HL-60 (cell line): ENCODE measurements around the gene PRL.

Experiments
- GABPA ChIP-seq: IDR thresholded peaks from 2 replicates; pipeline ENCODE4 v1.6.1; 2012; ENCODE audit warnings: low read depth
- POLR2AphosphoS5 ChIP-seq: IDR thresholded peaks from 2 replicates; pipeline ENCODE4 v1.6.1; 2012; ENCODE audit warnings: low read depth
- SPI1 ChIP-seq: IDR thresholded peaks from 2 replicates; pipeline ENCODE4 v1.6.1; 2012; ENCODE audit warnings: low read depth, mild to moderate bottlenecking, borderline replicate concordance
- TF ChIP-seq, protein P1 (sequence below): IDR thresholded peaks from one replicate; pipeline ENCODE4 v1.5.1; 2011; ENCODE audit warnings: low read length, control low read depth, inconsistent platforms; ENCODE audit not compliant: insufficient read depth
- TF ChIP-seq, protein P2 (sequence below): IDR thresholded peaks from 2 replicates; pipeline ENCODE4 v1.6.1; 2012; ENCODE audit warnings: low read depth; ENCODE audit not compliant: insufficient replicate concordance

DNA sequence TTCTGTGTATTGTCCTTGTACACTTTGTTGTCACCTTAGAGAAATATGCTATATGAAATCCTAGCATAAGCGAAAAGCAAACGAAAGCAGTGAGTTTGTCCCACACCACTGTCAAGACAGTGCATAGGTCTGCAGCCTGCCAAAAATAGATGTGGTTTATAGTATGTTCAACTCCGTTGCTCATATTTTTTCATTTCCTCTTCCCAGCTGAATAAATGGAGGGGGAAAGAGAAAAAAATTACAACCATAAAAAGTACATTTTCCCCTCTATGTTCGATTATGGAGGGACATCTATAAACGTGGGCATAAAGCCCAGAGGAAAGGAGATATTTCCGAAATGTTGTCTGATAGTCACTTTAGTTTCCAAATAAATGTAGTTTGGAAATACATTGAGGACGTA is 25.8 kb downstream of the PRL start:
- TF ChIP-seq, protein P1, sequence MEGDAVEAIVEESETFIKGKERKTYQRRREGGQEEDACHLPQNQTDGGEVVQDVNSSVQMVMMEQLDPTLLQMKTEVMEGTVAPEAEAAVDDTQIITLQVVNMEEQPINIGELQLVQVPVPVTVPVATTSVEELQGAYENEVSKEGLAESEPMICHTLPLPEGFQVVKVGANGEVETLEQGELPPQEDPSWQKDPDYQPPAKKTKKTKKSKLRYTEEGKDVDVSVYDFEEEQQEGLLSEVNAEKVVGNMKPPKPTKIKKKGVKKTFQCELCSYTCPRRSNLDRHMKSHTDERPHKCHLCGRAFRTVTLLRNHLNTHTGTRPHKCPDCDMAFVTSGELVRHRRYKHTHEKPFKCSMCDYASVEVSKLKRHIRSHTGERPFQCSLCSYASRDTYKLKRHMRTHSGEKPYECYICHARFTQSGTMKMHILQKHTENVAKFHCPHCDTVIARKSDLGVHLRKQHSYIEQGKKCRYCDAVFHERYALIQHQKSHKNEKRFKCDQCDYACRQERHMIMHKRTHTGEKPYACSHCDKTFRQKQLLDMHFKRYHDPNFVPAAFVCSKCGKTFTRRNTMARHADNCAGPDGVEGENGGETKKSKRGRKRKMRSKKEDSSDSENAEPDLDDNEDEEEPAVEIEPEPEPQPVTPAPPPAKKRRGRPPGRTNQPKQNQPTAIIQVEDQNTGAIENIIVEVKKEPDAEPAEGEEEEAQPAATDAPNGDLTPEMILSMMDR = no peak
- TF ChIP-seq POLR2AphosphoS5 (no peak), SPI1 (no peak), GABPA (no peak)
- TF ChIP-seq, protein P2, sequence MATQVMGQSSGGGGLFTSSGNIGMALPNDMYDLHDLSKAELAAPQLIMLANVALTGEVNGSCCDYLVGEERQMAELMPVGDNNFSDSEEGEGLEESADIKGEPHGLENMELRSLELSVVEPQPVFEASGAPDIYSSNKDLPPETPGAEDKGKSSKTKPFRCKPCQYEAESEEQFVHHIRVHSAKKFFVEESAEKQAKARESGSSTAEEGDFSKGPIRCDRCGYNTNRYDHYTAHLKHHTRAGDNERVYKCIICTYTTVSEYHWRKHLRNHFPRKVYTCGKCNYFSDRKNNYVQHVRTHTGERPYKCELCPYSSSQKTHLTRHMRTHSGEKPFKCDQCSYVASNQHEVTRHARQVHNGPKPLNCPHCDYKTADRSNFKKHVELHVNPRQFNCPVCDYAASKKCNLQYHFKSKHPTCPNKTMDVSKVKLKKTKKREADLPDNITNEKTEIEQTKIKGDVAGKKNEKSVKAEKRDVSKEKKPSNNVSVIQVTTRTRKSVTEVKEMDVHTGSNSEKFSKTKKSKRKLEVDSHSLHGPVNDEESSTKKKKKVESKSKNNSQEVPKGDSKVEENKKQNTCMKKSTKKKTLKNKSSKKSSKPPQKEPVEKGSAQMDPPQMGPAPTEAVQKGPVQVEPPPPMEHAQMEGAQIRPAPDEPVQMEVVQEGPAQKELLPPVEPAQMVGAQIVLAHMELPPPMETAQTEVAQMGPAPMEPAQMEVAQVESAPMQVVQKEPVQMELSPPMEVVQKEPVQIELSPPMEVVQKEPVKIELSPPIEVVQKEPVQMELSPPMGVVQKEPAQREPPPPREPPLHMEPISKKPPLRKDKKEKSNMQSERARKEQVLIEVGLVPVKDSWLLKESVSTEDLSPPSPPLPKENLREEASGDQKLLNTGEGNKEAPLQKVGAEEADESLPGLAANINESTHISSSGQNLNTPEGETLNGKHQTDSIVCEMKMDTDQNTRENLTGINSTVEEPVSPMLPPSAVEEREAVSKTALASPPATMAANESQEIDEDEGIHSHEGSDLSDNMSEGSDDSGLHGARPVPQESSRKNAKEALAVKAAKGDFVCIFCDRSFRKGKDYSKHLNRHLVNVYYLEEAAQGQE = no peak
